HEK293T (cell line): ENCODE results near the gene KCNE3.

ENCODE experiments used
- CTCF ChIA-PET: fragments of 350-600 bp; formaldehyde crosslinking; extraction: SDS; loops from one replicate; lab custom pipeline; 2021; ENCODE audit warnings: antibody characterized with exemption, inconsistent platforms; lab: Yijun Ruan, JAX
- POLR2A ChIA-PET: fragments of 350-600 bp; formaldehyde crosslinking; extraction: SDS; loops from one replicate; lab custom pipeline; 2020; ENCODE audit warnings: antibody characterized with exemption, inconsistent platforms; lab: Yijun Ruan, JAX
- DNase-seq: peaks from one replicate; pipeline ENCODE4 v3.0.0; 2012; ENCODE audit warnings: mixed read lengths; ENCODE audit errors: extremely low spot score
- ARNT ChIP-seq: fragments of 450-650 bp; IDR thresholded peaks from 2 replicates; pipeline ENCODE4 v1.6.1; 2017; ENCODE audit warnings: mild to moderate bottlenecking
- BHLHE40 ChIP-seq: fragments of 450-650 bp; IDR thresholded peaks from 2 replicates; pipeline ENCODE4 v1.6.1; 2016; ENCODE audit warnings: mild to moderate bottlenecking, moderate library complexity, borderline replicate concordance
- CTBP1 ChIP-seq: fragments of 450-650 bp; IDR thresholded peaks from 2 replicates; pipeline ENCODE4 v1.6.1; 2016; ENCODE audit warnings: borderline replicate concordance
- ELF4 ChIP-seq: fragments of 450-650 bp; IDR thresholded peaks from 2 replicates; pipeline ENCODE4 v1.6.1; 2017; ENCODE audit warnings: antibody characterized with exemption
- FOXA1 ChIP-seq: fragments of 450-650 bp; IDR thresholded peaks from 2 replicates; pipeline ENCODE4 v1.6.1; 2016; ENCODE audit warnings: mild to moderate bottlenecking
- FOXK2 ChIP-seq: fragments of 450-650 bp; IDR thresholded peaks from 2 replicates; pipeline ENCODE4 v1.6.1; 2016; ENCODE audit warnings: mild to moderate bottlenecking
- FOXM1 ChIP-seq: fragments of 450-650 bp; IDR thresholded peaks from 2 replicates; pipeline ENCODE4 v1.6.1; 2017; ENCODE audit warnings: mild to moderate bottlenecking, borderline replicate concordance
- HDGF ChIP-seq: fragments of 450-650 bp; IDR thresholded peaks from 2 replicates; pipeline ENCODE4 v1.6.1; 2017; ENCODE audit warnings: antibody characterized with exemption, borderline replicate concordance
- L3MBTL2 ChIP-seq: fragments of 450-650 bp; conservative IDR thresholded peaks from 2 replicates; pipeline ENCODE4 v1.6.1; 2016; ENCODE audit warnings: mild to moderate bottlenecking
- LEF1 ChIP-seq: fragments of 450-650 bp; IDR thresholded peaks from 2 replicates; pipeline ENCODE4 v1.6.1; 2017; ENCODE audit warnings: mild to moderate bottlenecking, borderline replicate concordance
- NFRKB ChIP-seq: fragments of 450-650 bp; IDR thresholded peaks from 2 replicates; pipeline ENCODE4 v1.6.1; 2016; ENCODE audit warnings: mild to moderate bottlenecking, moderate library complexity
- PKNOX1 ChIP-seq: fragments of 450-650 bp; IDR thresholded peaks from 2 replicates; pipeline ENCODE4 v1.6.1; 2016
- SP1 ChIP-seq: fragments of 450-650 bp; IDR thresholded peaks from 2 replicates; pipeline ENCODE4 v1.6.1; 2017
- SUZ12 ChIP-seq: fragments of 450-650 bp; IDR thresholded peaks from 2 replicates; pipeline ENCODE4 v1.6.1; 2016; ENCODE audit warnings: mild to moderate bottlenecking
- TARDBP ChIP-seq: fragments of 450-650 bp; IDR thresholded peaks from 2 replicates; pipeline ENCODE4 v1.6.1; 2016
- ZNF384 ChIP-seq: fragments of 450-650 bp; IDR thresholded peaks from 2 replicates; pipeline ENCODE4 v1.6.1; 2016

KCNE3 gene

DNA sequence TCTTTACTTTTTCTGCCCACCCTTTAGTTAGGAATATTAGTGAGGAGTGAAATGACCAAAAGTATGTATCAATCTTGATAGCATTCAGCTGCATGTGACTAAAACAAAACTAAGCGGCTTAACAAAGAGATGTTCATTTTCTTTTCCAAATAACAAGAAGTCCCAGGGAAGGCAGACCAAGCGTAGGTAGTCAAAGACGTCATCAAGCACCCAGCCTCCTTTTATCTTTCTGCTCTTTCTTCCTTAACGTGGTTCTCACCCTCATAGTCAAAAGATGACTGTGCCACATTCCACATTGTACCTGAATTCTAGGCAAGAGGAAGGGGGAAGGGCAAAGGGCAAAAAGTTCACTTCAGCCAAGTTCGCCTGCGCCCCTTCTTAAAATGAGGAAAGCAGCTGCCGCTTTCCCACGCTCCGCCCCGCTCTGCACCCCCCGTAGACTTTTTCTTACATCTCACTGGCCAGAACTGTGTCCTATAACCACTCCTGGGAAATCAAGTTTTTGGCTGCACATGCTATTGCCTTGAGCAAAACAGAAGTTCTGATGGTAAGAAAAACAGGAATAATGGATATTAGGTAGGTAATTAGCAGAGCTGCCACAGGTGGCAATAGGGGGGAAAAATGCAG lies 54.5 kb downstream of the KCNE3 start:
- no peak for DNase-seq
- TF ChIP-seq SUZ12: no peak
- ChIA-PET POLR2A (interaction anchor here (2.1 kb wide), 1 partner anchor 14 kb away, joined by 10 read pairs; the partner anchor contains the start of gene PGM2L1), CTCF (no interaction called here)

GRCh38 chr11:74412321-74412720 lies 55.0 kb downstream of the KCNE3 start:
- no peak for TF ChIP-seq ZNF384
- TF ChIP-seq L3MBTL2: no peak
- no peak for TF ChIP-seq FOXA1
- no peak for TF ChIP-seq SP1
- no peak for TF ChIP-seq HDGF
- TF ChIP-seq ARNT: no peak
- no peak for TF ChIP-seq FOXK2
- TF ChIP-seq ELF4: no peak
- no peak for TF ChIP-seq NFRKB
- TF ChIP-seq LEF1: no peak
- TF ChIP-seq PKNOX1: no peak
- TF ChIP-seq BHLHE40: no peak
- TF ChIP-seq CTBP1: no peak
- TF ChIP-seq SUZ12: no peak
- no peak for TF ChIP-seq TARDBP
- no peak for TF ChIP-seq FOXM1
- ChIA-PET CTCF (no interaction called here), POLR2A (interaction anchor here (2.1 kb wide), 1 partner anchor 13 kb away, joined by 10 read pairs; the partner anchor contains the start of gene PGM2L1)
- DNase-seq: no peak

DNA sequence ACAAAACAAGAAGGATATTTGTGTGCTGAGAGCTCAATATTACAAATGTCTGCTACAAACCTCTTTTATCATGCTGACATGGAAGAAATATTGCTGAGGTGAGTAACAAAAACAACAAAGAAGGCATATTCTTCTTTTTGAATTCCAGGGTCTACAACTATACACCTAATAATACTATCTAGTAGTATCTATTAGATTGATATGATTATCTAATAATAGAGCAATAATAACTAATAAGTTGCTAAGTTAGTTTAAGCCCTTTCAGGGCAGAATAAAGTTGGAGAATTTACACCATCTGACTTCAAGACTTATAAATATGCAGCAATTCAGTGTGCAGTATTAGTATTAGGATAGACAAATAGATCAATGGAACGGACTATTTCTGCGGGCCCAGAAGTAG lies 57.7 kb downstream of the KCNE3 start:
- TF ChIP-seq TARDBP (no peak), SUZ12 (no peak)
- ChIA-PET POLR2A (no interaction called here), CTCF (no interaction called here)
- DNase-seq: no peak
